Thyroid gland (tissue), 4 donors: ENCODE measurements around the gene CST5.
"Not testable (repeated sequence)": the region's sequence is repeated elsewhere in the genome, so short reads cannot be mapped to it uniquely, and the experiment has no call there.

Experiments used
- POLR2A ChIP-seq, 2 donors: fragments of 450-650 bp; IDR thresholded peaks; one replicate each; pipeline ENCODE4 v1.6.1; 2017; ENCODE audit warnings: antibody characterized with exemption in 2 of 2, mild to moderate bottlenecking in 2 of 2, moderate library complexity in 1 of 2
- TF ChIP-seq, protein P1 (sequence below), 6 experiments: fragments of 200-600 bp in 3 of 6; fragments of 450-650 bp in 3 of 6; sonication (generic) in 3 of 6; IDR thresholded peaks; one replicate each; pipeline ENCODE4 v1.5.1; 2016 to 2019; ENCODE audit warnings: antibody characterized with exemption in 6 of 6, mild to moderate bottlenecking in 2 of 6, inconsistent platforms in 1 of 6, moderate library complexity in 1 of 6

GRCh38 chr20:23831961-23832360 is 47.6 kb downstream of the CST5 start:
- TF ChIP-seq, protein P1, sequence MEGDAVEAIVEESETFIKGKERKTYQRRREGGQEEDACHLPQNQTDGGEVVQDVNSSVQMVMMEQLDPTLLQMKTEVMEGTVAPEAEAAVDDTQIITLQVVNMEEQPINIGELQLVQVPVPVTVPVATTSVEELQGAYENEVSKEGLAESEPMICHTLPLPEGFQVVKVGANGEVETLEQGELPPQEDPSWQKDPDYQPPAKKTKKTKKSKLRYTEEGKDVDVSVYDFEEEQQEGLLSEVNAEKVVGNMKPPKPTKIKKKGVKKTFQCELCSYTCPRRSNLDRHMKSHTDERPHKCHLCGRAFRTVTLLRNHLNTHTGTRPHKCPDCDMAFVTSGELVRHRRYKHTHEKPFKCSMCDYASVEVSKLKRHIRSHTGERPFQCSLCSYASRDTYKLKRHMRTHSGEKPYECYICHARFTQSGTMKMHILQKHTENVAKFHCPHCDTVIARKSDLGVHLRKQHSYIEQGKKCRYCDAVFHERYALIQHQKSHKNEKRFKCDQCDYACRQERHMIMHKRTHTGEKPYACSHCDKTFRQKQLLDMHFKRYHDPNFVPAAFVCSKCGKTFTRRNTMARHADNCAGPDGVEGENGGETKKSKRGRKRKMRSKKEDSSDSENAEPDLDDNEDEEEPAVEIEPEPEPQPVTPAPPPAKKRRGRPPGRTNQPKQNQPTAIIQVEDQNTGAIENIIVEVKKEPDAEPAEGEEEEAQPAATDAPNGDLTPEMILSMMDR (IDR thresholded peaks at IDR 0.05) = not testable (repeated sequence)
- not testable (repeated sequence) for TF ChIP-seq POLR2A (IDR thresholded peaks at IDR 0.05)
